GM23338 (cell line): ENCODE measurements around the gene ZDHHC3. TPM values are rescaled to one million over a fixed set of nuclear protein-coding genes. Genes with fewer than 3 reads are reported as not detected.
A peak's percentile ranks its signal among the peaks of the same experiment; 100 is the strongest.

Experiments
- ATAC-seq: fragments of 200-7000 bp; cut with Tn5 transposase; 3 replicates; pipeline ENCODE4 v1.9.1; 2020
- DNase-seq: peaks from one replicate; pipeline ENCODE4 v3.0.0-alpha.2; 2015; ENCODE audit warnings: low spot score
- H2AFZ ChIP-seq: fragments of 200-600 bp; sonication (generic); 2 replicates; pipeline ENCODE4 v1.8.0; 2016; ENCODE audit warnings: antibody characterized with exemption, mild to moderate bottlenecking, moderate library complexity
- H3F3A ChIP-seq: fragments of 200-600 bp; sonication (generic); replicated peaks from 2 replicates; pipeline ENCODE4 v1.8.0; 2017; ENCODE audit warnings: antibody characterized with exemption, mixed run types, low read depth
- H3K27ac ChIP-seq: fragments of 200-600 bp; sonication (generic); 2 replicates; pipeline ENCODE4 v1.6.1; 2016; ENCODE audit warnings: low read depth
- H3K27me3 ChIP-seq: fragments of 200-600 bp; sonication (generic); 2 replicates; pipeline ENCODE4 v1.8.0; 2016; ENCODE audit warnings: mild to moderate bottlenecking, mixed run types, moderate library complexity; ENCODE audit not compliant: insufficient read depth
- H3K36me3 ChIP-seq: fragments of 200-600 bp; sonication (generic); 2 replicates; pipeline ENCODE4 v1.8.0; 2016; ENCODE audit warnings: mild to moderate bottlenecking; ENCODE audit not compliant: insufficient read depth
- H3K4me1 ChIP-seq: fragments of 200-600 bp; sonication (generic); 2 replicates; pipeline ENCODE4 v1.8.0; 2016; ENCODE audit warnings: mild to moderate bottlenecking, moderate library complexity; ENCODE audit not compliant: insufficient read depth
- H3K4me2 ChIP-seq: fragments of 200-600 bp; sonication (generic); 2 replicates; pipeline ENCODE4 v1.7.1; 2017; ENCODE audit warnings: mixed run types
- H3K4me3 ChIP-seq: fragments of 200-600 bp; sonication (generic); 2 replicates; pipeline ENCODE4 v1.6.1; 2016; ENCODE audit warnings: mixed run types
- H3K79me2 ChIP-seq: fragments of 200-600 bp; sonication (generic); replicated peaks from 2 replicates; pipeline ENCODE4 v1.8.0; 2017; ENCODE audit warnings: mild to moderate bottlenecking; ENCODE audit not compliant: insufficient read depth
- H3K9me2 ChIP-seq: fragments of 200-600 bp; sonication (generic); 2 replicates; pipeline ENCODE4 v1.8.0; 2017; ENCODE audit not compliant: insufficient read depth
- H4K20me1 ChIP-seq: fragments of 200-600 bp; sonication (generic); replicated peaks from 2 replicates; pipeline ENCODE4 v1.8.0; 2017; ENCODE audit warnings: mild to moderate bottlenecking; ENCODE audit not compliant: insufficient read depth
- H3K27ac Mint-ChIP-seq: 2 replicates; pipeline ENCODE4 v1.8.0; 2020; ENCODE audit warnings: inconsistent platforms, mild to moderate bottlenecking, moderate library complexity, mixed read lengths
- H3K27me3 Mint-ChIP-seq: 3 replicates; pipeline ENCODE4 v1.8.0; 2022; ENCODE audit warnings: low read depth, mild to moderate bottlenecking, moderate library complexity, mixed read lengths, inconsistent platforms; ENCODE audit not compliant: insufficient read depth, poor library complexity
- H3K36me3 Mint-ChIP-seq: 3 replicates; pipeline ENCODE4 v1.8.0; 2021; ENCODE audit warnings: low read depth, mild to moderate bottlenecking, inconsistent platforms, moderate library complexity, mixed read lengths
- H3K4me1 Mint-ChIP-seq: 3 replicates; pipeline ENCODE4 v1.8.0; 2020; ENCODE audit warnings: mild to moderate bottlenecking, inconsistent platforms, mixed read lengths
- H3K4me3 Mint-ChIP-seq: 3 replicates; pipeline ENCODE4 v1.8.0; 2021; ENCODE audit warnings: moderate library complexity, mild to moderate bottlenecking, inconsistent platforms, mixed read lengths
- H3K9me3 Mint-ChIP-seq: 3 replicates; pipeline ENCODE4 v1.8.0; 2020; ENCODE audit warnings: moderate library complexity, mild to moderate bottlenecking, inconsistent platforms, mixed read lengths
- CREB1 ChIP-seq: fragments of 250-450 bp; sonication (Bioruptor Pico); IDR thresholded peaks from 2 replicates; pipeline ENCODE4 v1.5.0; 2020; ENCODE audit warnings: low read depth, mild to moderate bottlenecking, moderate library complexity
- CTCF ChIP-seq, 2 experiments: fragments of 200-600 bp in 1 of 2; sonication (generic) in 1 of 2; conservative IDR thresholded peaks; 2 replicates each; pipeline versions ENCODE4 v1.5.1 to v1.6.1; 2016 to 2017; ENCODE audit warnings: antibody characterized with exemption in 2 of 2, low read depth in 2 of 2, mild to moderate bottlenecking in 2 of 2, moderate library complexity in 1 of 2
- ETS1 ChIP-seq: IDR thresholded peaks from 2 replicates; pipeline ENCODE4 v1.6.1; 2016; ENCODE audit warnings: antibody characterized with exemption
- EZH2 ChIP-seq: fragments of 200-600 bp; sonication (generic); IDR thresholded peaks from one replicate; pipeline ENCODE4 v1.8.0; 2017; ENCODE audit warnings: antibody characterized with exemption, mild to moderate bottlenecking, low read depth; ENCODE audit not compliant: unreplicated experiment
- EZH2phosphoT487 ChIP-seq: fragments of 200-600 bp; sonication (generic); IDR thresholded peaks from one replicate; pipeline ENCODE4 v1.8.1; 2018; ENCODE audit warnings: antibody characterized with exemption; ENCODE audit not compliant: unreplicated experiment
- JUNB ChIP-seq: IDR thresholded peaks from one replicate; pipeline ENCODE4 v1.6.1; 2016; ENCODE audit warnings: antibody characterized with exemption; ENCODE audit not compliant: unreplicated experiment
- NANOG ChIP-seq: IDR thresholded peaks from 2 replicates; pipeline ENCODE4 v1.6.1; 2016; ENCODE audit warnings: antibody characterized with exemption, borderline replicate concordance
- POLR2AphosphoS5 ChIP-seq: IDR thresholded peaks from 2 replicates; pipeline ENCODE4 v1.6.1; 2016; ENCODE audit warnings: antibody characterized with exemption, low read depth
- STAT1 ChIP-seq: IDR thresholded peaks from one replicate; pipeline ENCODE4 v1.6.1; 2016; ENCODE audit warnings: antibody characterized with exemption; ENCODE audit not compliant: unreplicated experiment
- ZNF114 ChIP-seq: fragments of 250-450 bp; sonication (Bioruptor Pico); IDR thresholded peaks from 2 replicates; pipeline ENCODE4 v1.5.0; 2020; ENCODE audit warnings: mild to moderate bottlenecking, moderate library complexity
- ZNF331 ChIP-seq: fragments of 250-450 bp; sonication (Bioruptor Pico); IDR thresholded peaks from 2 replicates; pipeline ENCODE4 v1.5.0; 2020; ENCODE audit warnings: low read depth, mild to moderate bottlenecking, moderate library complexity
- ZNF462 ChIP-seq: fragments of 250-450 bp; sonication (Bioruptor Pico); IDR thresholded peaks from 2 replicates; pipeline ENCODE4 v1.5.0; 2020; ENCODE audit warnings: mild to moderate bottlenecking, moderate library complexity
- polyA plus RNA-seq: library from polyadenylated mRNA; unstranded; fragments of >200 nt; fragmentation: Nextera tagmentation; extraction: Ambion mirVana; gene quantifications from 2 replicates; pipeline ENCODE4 v1.2.1, GENCODE V29; 2016
- total RNA-seq: library from RNA; depleted of rRNA; stranded (reverse); fragments of >200 nt; shearing (Covaris generic); gene quantifications from 2 replicates; pipeline ENCODE4 v1.2.3, GENCODE V29; 2014
- TF ChIP-seq, protein P1 (sequence below): IDR thresholded peaks from one replicate; pipeline ENCODE4 v1.6.1; 2018; ENCODE audit warnings: antibody characterized with exemption; ENCODE audit not compliant: unreplicated experiment

The ZDHHC3 gene
- total and polyA plus RNA-seq, 2 experiments from 2014 or later: 28.9 to 84.2 TPM

DNA sequence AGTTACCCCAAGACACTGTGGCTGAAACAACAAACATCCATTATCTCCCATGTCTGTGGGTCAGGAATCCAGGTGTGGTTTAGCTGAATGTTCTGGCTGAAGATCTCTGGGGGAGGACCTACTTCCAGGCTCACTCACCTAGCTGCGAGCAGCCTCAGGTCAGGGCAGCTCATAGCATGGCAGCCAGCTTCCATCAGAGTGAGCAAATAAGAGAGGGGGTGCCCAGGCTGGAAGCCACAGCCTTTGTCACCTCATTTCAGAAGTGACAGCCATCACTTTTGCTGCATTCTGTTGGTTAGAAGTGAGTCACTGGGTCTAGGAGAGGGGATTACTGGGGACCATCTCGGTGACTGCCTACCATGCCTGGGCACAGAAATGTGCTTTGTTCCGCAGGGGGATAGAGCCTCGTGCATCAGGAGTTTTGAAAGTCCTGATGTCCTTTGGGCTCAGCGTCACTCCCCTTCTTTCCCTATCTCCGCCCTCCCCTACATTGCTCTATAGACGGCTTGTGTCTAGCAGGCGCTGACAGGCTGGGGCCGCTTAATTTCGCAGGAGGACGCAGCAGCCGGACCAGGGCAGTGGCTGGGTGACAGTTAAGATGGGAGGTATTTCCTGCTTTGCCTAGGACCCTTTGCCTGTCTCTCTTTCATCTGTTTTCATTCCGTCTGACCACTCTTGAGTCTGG, 76.1 kb downstream of the ZDHHC3 start:
- H3K27ac Mint-ChIP-seq: no peak overlapping the region
- TF ChIP-seq CTCF (conservative IDR thresholded peaks at IDR 0.05; ENCODE audit: low read depth in 2 of 2): no peak
- TF ChIP-seq ZNF462 (CRISPR knock-in tag): no peak
- TF ChIP-seq ETS1: no peak
- TF ChIP-seq NANOG: no peak
- no peak for TF ChIP-seq ZNF114 (CRISPR knock-in tag)
- TF ChIP-seq, protein P1, sequence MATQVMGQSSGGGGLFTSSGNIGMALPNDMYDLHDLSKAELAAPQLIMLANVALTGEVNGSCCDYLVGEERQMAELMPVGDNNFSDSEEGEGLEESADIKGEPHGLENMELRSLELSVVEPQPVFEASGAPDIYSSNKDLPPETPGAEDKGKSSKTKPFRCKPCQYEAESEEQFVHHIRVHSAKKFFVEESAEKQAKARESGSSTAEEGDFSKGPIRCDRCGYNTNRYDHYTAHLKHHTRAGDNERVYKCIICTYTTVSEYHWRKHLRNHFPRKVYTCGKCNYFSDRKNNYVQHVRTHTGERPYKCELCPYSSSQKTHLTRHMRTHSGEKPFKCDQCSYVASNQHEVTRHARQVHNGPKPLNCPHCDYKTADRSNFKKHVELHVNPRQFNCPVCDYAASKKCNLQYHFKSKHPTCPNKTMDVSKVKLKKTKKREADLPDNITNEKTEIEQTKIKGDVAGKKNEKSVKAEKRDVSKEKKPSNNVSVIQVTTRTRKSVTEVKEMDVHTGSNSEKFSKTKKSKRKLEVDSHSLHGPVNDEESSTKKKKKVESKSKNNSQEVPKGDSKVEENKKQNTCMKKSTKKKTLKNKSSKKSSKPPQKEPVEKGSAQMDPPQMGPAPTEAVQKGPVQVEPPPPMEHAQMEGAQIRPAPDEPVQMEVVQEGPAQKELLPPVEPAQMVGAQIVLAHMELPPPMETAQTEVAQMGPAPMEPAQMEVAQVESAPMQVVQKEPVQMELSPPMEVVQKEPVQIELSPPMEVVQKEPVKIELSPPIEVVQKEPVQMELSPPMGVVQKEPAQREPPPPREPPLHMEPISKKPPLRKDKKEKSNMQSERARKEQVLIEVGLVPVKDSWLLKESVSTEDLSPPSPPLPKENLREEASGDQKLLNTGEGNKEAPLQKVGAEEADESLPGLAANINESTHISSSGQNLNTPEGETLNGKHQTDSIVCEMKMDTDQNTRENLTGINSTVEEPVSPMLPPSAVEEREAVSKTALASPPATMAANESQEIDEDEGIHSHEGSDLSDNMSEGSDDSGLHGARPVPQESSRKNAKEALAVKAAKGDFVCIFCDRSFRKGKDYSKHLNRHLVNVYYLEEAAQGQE: no peak
- TF ChIP-seq EZH2phosphoT487: no peak
- TF ChIP-seq EZH2: no peak
- no peak for TF ChIP-seq STAT1
- TF ChIP-seq ZNF331 (CRISPR knock-in tag): no peak
- TF ChIP-seq POLR2AphosphoS5: no peak
- TF ChIP-seq CREB1: no peak
- no peak for TF ChIP-seq JUNB

More for the DNA sequence above, 76.1 kb downstream of the ZDHHC3 start:
- no peak overlapping the region for H3K4me3 ChIP-seq
- no peaks in the 10 kb centered on the region for H3K9me3 Mint-ChIP-seq
- no peaks in the 10 kb centered on the region for H3K27me3 ChIP-seq
- H3K9me2 ChIP-seq: no peaks in the 10 kb centered on the region
- no peaks in the 10 kb centered on the region for H4K20me1 ChIP-seq
- H3K27me3 Mint-ChIP-seq: peaks cover 13% of the 10 kb centered on the region
- H2AFZ ChIP-seq: peak overlapping the region; percentile 91
- no peak overlapping the region for H3K4me3 Mint-ChIP-seq
- no peaks in the 10 kb centered on the region for H3K79me2 ChIP-seq
- peaks cover 18% of the 10 kb centered on the region for H3K4me1 Mint-ChIP-seq
- H3K27ac ChIP-seq: no peak overlapping the region
- peak; percentile 41 for ATAC-seq
- DNase-seq: no peak
- H3K4me1 ChIP-seq: no peaks in the 10 kb centered on the region; the same call in 1 of the 2 replicates
- no peaks in the 10 kb centered on the region for H3K36me3 Mint-ChIP-seq
- no peak overlapping the region for H3K4me2 ChIP-seq
- H3K36me3 ChIP-seq: no peaks in the 10 kb centered on the region
- H3F3A ChIP-seq: no peaks in the 10 kb centered on the region
